ENCODE measurements around the gene ARMC5.

DNA sequence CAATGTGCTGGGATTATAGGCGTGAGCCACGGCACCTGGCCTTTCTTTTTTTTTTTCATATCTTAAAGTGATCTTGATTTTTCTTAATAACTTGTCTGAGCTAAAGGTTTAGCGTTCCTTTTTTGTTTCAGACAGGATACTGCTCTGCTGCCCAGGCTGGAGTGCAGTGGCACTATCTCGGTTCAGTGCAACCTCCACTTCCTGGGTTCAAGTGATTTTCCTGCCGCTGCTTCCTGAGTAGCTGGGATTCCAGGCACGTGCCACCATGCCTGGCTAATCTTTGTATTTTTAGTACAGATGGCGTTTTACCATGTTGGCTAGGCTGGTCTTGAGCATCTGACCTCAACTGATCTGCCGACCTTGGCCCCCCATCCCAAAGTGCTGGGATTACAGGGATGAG lies 44.9 kb downstream of the ARMC5 start:
- TF ChIP-seq, protein P1, sequence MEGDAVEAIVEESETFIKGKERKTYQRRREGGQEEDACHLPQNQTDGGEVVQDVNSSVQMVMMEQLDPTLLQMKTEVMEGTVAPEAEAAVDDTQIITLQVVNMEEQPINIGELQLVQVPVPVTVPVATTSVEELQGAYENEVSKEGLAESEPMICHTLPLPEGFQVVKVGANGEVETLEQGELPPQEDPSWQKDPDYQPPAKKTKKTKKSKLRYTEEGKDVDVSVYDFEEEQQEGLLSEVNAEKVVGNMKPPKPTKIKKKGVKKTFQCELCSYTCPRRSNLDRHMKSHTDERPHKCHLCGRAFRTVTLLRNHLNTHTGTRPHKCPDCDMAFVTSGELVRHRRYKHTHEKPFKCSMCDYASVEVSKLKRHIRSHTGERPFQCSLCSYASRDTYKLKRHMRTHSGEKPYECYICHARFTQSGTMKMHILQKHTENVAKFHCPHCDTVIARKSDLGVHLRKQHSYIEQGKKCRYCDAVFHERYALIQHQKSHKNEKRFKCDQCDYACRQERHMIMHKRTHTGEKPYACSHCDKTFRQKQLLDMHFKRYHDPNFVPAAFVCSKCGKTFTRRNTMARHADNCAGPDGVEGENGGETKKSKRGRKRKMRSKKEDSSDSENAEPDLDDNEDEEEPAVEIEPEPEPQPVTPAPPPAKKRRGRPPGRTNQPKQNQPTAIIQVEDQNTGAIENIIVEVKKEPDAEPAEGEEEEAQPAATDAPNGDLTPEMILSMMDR (IDR thresholded peaks at IDR 0.05; ENCODE audit: insufficient read depth, low read depth, low read length) = no peak
- no peak for TF ChIP-seq EZH2 (IDR thresholded peaks at IDR 0.05; ENCODE audit: insufficient read depth, low read length)
